HL-60 (cell line): ENCODE results near the gene CYP26B1.

Experiments
- CTCF ChIP-seq: IDR thresholded peaks from one replicate; pipeline ENCODE4 v1.5.1; 2011; ENCODE audit warnings: low read length, control low read depth, inconsistent platforms; ENCODE audit not compliant: insufficient read depth
- GABPA ChIP-seq: IDR thresholded peaks from 2 replicates; pipeline ENCODE4 v1.6.1; 2012; ENCODE audit warnings: low read depth
- POLR2AphosphoS5 ChIP-seq: IDR thresholded peaks from 2 replicates; pipeline ENCODE4 v1.6.1; 2012; ENCODE audit warnings: low read depth
- SPI1 ChIP-seq: IDR thresholded peaks from 2 replicates; pipeline ENCODE4 v1.6.1; 2012; ENCODE audit warnings: low read depth, mild to moderate bottlenecking, borderline replicate concordance
- TF ChIP-seq, protein P1 (sequence below): IDR thresholded peaks from 2 replicates; pipeline ENCODE4 v1.6.1; 2012; ENCODE audit warnings: low read depth; ENCODE audit not compliant: insufficient replicate concordance

DNA sequence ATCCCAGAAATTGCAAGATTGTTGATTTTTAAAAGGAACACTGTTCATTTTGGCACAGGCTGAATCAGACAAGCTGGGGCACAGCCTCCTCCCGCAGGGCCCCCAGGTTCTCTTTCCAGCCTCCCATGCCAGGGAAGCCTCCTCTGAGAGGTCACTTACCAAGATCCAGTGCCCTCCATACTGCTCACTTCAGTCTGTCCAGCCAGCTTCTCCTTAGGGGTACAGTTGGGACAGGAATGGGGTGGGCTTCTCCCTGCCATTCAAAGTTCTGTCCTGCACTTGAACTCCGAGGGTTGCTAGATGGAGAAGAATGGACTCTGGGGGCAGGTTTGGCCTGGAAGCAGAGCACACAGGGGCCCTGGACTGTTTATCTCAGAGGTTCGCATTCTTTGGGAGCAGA, 7.5 kb upstream of the CYP26B1 start:
- no peak for TF ChIP-seq CTCF
- no peak for TF ChIP-seq GABPA
- no peak for TF ChIP-seq POLR2AphosphoS5
- TF ChIP-seq SPI1 = no peak
- TF ChIP-seq, protein P1, sequence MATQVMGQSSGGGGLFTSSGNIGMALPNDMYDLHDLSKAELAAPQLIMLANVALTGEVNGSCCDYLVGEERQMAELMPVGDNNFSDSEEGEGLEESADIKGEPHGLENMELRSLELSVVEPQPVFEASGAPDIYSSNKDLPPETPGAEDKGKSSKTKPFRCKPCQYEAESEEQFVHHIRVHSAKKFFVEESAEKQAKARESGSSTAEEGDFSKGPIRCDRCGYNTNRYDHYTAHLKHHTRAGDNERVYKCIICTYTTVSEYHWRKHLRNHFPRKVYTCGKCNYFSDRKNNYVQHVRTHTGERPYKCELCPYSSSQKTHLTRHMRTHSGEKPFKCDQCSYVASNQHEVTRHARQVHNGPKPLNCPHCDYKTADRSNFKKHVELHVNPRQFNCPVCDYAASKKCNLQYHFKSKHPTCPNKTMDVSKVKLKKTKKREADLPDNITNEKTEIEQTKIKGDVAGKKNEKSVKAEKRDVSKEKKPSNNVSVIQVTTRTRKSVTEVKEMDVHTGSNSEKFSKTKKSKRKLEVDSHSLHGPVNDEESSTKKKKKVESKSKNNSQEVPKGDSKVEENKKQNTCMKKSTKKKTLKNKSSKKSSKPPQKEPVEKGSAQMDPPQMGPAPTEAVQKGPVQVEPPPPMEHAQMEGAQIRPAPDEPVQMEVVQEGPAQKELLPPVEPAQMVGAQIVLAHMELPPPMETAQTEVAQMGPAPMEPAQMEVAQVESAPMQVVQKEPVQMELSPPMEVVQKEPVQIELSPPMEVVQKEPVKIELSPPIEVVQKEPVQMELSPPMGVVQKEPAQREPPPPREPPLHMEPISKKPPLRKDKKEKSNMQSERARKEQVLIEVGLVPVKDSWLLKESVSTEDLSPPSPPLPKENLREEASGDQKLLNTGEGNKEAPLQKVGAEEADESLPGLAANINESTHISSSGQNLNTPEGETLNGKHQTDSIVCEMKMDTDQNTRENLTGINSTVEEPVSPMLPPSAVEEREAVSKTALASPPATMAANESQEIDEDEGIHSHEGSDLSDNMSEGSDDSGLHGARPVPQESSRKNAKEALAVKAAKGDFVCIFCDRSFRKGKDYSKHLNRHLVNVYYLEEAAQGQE = no peak
